Measurements from ENCODE around the gene PARD3. TPM values are rescaled to one million over a fixed set of nuclear protein-coding genes. Genes with fewer than 3 reads are reported as not detected.

PARD3 gene
- total and polyA plus RNA-seq, 4 experiments from 2014 or later, result 0.13 to 0.25 TPM; not detected in 2

GRCh38 chr10:34581801-34582532, 233.1 kb downstream of the PARD3 start:
- Mint-ChIP-seq H3K9me3 (no peaks in the 10 kb centered on the region), H3K27ac (no peak overlapping the region), H3K4me1 (no peaks in the 10 kb centered on the region), H3K27me3 (peaks cover 1 to 3% of the 10 kb centered on the region in 2 donors), H3K36me3 (no peaks in the 10 kb centered on the region), H3K4me3 (no peak overlapping the region)
- H3K4me3 ChIP-seq (ENCODE audit: low read length in 2 of 2), result no peak overlapping the region
- POLR2A ChIA-PET (ENCODE audit: partially characterized antibody), result no interaction called here
- H3K9me3 ChIP-seq (ENCODE audit: control insufficient read depth in 1 of 2, low read length in 2 of 2), result no peaks in the 10 kb centered on the region
- H3K4me1 ChIP-seq (ENCODE audit: insufficient read depth, low read length), result no peaks in the 10 kb centered on the region
- no peaks in the 10 kb centered on the region for H3K36me3 ChIP-seq (ENCODE audit: insufficient read depth, low read length)
- no peak for DNase-seq
- H3K27ac ChIP-seq (ENCODE audit: low read depth, low read length), result no peak overlapping the region
- intact Hi-C loops (cut with micrococcal nuclease), result no loop called here
- CTCF ChIA-PET (ENCODE audit: partially characterized antibody), result no interaction called here
- H3K27me3 ChIP-seq (ENCODE audit: insufficient read depth, low read length), result no peaks in the 10 kb centered on the region

DNA sequence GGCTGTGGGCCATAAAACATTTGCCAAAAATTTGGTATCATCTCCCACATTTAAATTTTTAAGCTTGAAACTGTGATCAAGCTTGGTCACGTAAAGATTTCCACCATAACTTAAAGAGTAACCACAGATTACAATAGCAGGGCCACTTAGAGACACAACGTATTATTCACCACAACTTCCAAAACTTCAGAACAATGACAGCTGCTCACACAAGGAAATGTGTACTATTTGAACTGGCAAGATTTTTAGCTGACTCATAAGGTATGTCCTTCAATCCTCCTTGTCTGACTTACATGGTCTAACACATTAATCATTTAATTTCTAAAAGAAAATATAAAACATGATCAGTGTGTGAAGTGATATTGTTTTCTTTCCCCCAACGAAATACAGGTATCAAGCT, 234.5 kb downstream of the PARD3 start:
- POLR2A ChIA-PET (ENCODE audit: partially characterized antibody), result no interaction called here
- Mint-ChIP-seq H3K27me3 (peaks cover 3 to 6% of the 10 kb centered on the region in 2 donors), H3K36me3 (no peaks in the 10 kb centered on the region), H3K4me3 (no peak overlapping the region), H3K27ac (no peak overlapping the region), H3K9me3 (no peaks in the 10 kb centered on the region), H3K4me1 (no peaks in the 10 kb centered on the region)
- no peaks in the 10 kb centered on the region for H3K36me3 ChIP-seq (ENCODE audit: insufficient read depth, low read length)
- intact Hi-C loops (cut with micrococcal nuclease), result no loop called here
- H3K4me3 ChIP-seq (ENCODE audit: low read length in 2 of 2), result no peak overlapping the region
- H3K4me1 ChIP-seq (ENCODE audit: insufficient read depth, low read length), result no peaks in the 10 kb centered on the region
- DNase-seq, result no peak
- H3K27me3 ChIP-seq (ENCODE audit: insufficient read depth, low read length), result no peaks in the 10 kb centered on the region
- CTCF ChIA-PET (ENCODE audit: partially characterized antibody), result no interaction called here
- H3K27ac ChIP-seq (ENCODE audit: low read depth, low read length), result no peak overlapping the region
- H3K9me3 ChIP-seq (ENCODE audit: control insufficient read depth in 1 of 2, low read length in 2 of 2), result no peaks in the 10 kb centered on the region

- H3K27ac Mint-ChIP-seq, result no peak overlapping the region
- no peak overlapping the region for H3K4me3 Mint-ChIP-seq
- no peaks in the 10 kb centered on the region for H3K27me3 ChIP-seq (ENCODE audit: insufficient read depth, low read length)
- no peak overlapping the region for H3K4me3 ChIP-seq (ENCODE audit: low read length in 2 of 2)
- no peaks in the 10 kb centered on the region for H3K36me3 ChIP-seq (ENCODE audit: insufficient read depth, low read length)
- ChIA-PET POLR2A (ENCODE audit: partially characterized antibody) (no interaction called here), CTCF (ENCODE audit: partially characterized antibody) (no interaction called here)
- no peaks in the 10 kb centered on the region for H3K9me3 Mint-ChIP-seq
- no peak for DNase-seq
- no peaks in the 10 kb centered on the region for H3K9me3 ChIP-seq (ENCODE audit: control insufficient read depth in 1 of 2, low read length in 2 of 2)
- H3K36me3 Mint-ChIP-seq, result no peaks in the 10 kb centered on the region
- intact Hi-C loops (cut with micrococcal nuclease), result no loop called here
- H3K27ac ChIP-seq (ENCODE audit: low read depth, low read length), result no peak overlapping the region
- no peaks in the 10 kb centered on the region for H3K4me1 ChIP-seq (ENCODE audit: insufficient read depth, low read length)
- H3K4me1 Mint-ChIP-seq, result no peaks in the 10 kb centered on the region
- peaks cover 3 to 6% of the 10 kb centered on the region in 2 donors for H3K27me3 Mint-ChIP-seq
Observed at GRCh38 chr10:34580214-34580613, 234.9 kb downstream of the PARD3 start.

GRCh38 chr10:34578468-34578867, 236.6 kb downstream of the PARD3 start:
- Histone ChIP-seq H3K4me1 (ENCODE audit: insufficient read depth, low read length) (no peaks in the 10 kb centered on the region), H3K27me3 (ENCODE audit: insufficient read depth, low read length) (no peaks in the 10 kb centered on the region), H3K9me3 (ENCODE audit: control insufficient read depth in 1 of 2, low read length in 2 of 2) (no peaks in the 10 kb centered on the region), H3K27ac (ENCODE audit: low read depth, low read length) (no peak overlapping the region), H3K36me3 (ENCODE audit: insufficient read depth, low read length) (no peaks in the 10 kb centered on the region), H3K4me3 (ENCODE audit: low read length in 2 of 2) (no peak overlapping the region)
- no peak overlapping the region for H3K27ac Mint-ChIP-seq
- intact Hi-C loops (cut with micrococcal nuclease), result no loop called here
- ChIA-PET CTCF (ENCODE audit: partially characterized antibody) (no interaction called here), POLR2A (ENCODE audit: partially characterized antibody) (no interaction called here)
- no peaks in the 10 kb centered on the region for H3K9me3 Mint-ChIP-seq
- H3K36me3 Mint-ChIP-seq, result no peaks in the 10 kb centered on the region
- no peak overlapping the region for H3K4me3 Mint-ChIP-seq
- H3K27me3 Mint-ChIP-seq, result peaks cover 4 to 5% of the 10 kb centered on the region in 2 donors
- no peaks in the 10 kb centered on the region for H3K4me1 Mint-ChIP-seq
- no peak for DNase-seq

DNA sequence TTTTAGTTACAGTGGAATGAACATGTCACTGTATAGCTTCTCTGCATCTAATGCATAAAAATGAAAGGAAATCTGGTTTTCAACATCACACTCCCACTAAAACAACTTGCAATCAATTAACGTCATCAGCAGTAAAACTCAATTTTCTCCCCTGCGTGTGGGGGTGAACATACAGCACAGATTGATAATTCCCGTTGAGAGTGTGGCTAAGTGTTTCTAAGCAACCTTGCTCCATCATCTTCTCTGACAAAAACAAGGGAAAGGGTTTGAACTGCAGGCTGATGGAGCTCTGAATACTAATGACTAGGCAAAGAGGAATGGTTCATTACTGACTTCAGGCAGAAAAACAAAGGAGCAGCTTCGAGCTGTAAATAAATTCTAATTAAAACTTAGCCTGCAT, 238.3 kb downstream of the PARD3 start:
- intact Hi-C loops (cut with micrococcal nuclease), result no loop called here
- H3K36me3 ChIP-seq (ENCODE audit: insufficient read depth, low read length), result no peaks in the 10 kb centered on the region
- Mint-ChIP-seq H3K4me1 (no peaks in the 10 kb centered on the region), H3K4me3 (no peak overlapping the region), H3K9me3 (no peaks in the 10 kb centered on the region), H3K36me3 (no peaks in the 10 kb centered on the region), H3K27me3 (peaks cover 4 to 5% of the 10 kb centered on the region in 2 donors), H3K27ac (no peak overlapping the region)
- H3K4me3 ChIP-seq (ENCODE audit: low read length in 2 of 2), result no peak overlapping the region
- ChIA-PET POLR2A (ENCODE audit: partially characterized antibody) (no interaction called here), CTCF (ENCODE audit: partially characterized antibody) (no interaction called here)
- H3K4me1 ChIP-seq (ENCODE audit: insufficient read depth, low read length), result no peaks in the 10 kb centered on the region
- DNase-seq, result no peak
- H3K27ac ChIP-seq (ENCODE audit: low read depth, low read length), result no peak overlapping the region
- H3K27me3 ChIP-seq (ENCODE audit: insufficient read depth, low read length), result no peaks in the 10 kb centered on the region
- no peaks in the 10 kb centered on the region for H3K9me3 ChIP-seq (ENCODE audit: control insufficient read depth in 1 of 2, low read length in 2 of 2)

- Histone ChIP-seq H3K9me3 (ENCODE audit: control insufficient read depth in 1 of 2, low read length in 2 of 2) (no peaks in the 10 kb centered on the region), H3K36me3 (ENCODE audit: insufficient read depth, low read length) (no peaks in the 10 kb centered on the region), H3K4me3 (ENCODE audit: low read length in 2 of 2) (no peak overlapping the region), H3K27ac (ENCODE audit: low read depth, low read length) (no peak overlapping the region), H3K27me3 (ENCODE audit: insufficient read depth, low read length) (no peaks in the 10 kb centered on the region), H3K4me1 (ENCODE audit: insufficient read depth, low read length) (no peaks in the 10 kb centered on the region)
- H3K4me3 Mint-ChIP-seq, result no peak overlapping the region
- H3K27ac Mint-ChIP-seq, result no peak overlapping the region
- POLR2A ChIA-PET (ENCODE audit: partially characterized antibody), result no interaction called here
- no peak for DNase-seq
- CTCF ChIA-PET (ENCODE audit: partially characterized antibody), result no interaction called here
- H3K36me3 Mint-ChIP-seq, result no peaks in the 10 kb centered on the region
- intact Hi-C loops (cut with micrococcal nuclease), result no loop called here
- peaks cover 4 to 5% of the 10 kb centered on the region in 2 donors for H3K27me3 Mint-ChIP-seq
- no peaks in the 10 kb centered on the region for H3K4me1 Mint-ChIP-seq
- no peaks in the 10 kb centered on the region for H3K9me3 Mint-ChIP-seq
Observed at GRCh38 chr10:34575882-34576281, 239.2 kb downstream of the PARD3 start.

- no peak overlapping the region for H3K4me3 Mint-ChIP-seq
- H3K27me3 Mint-ChIP-seq, result peaks cover 4 to 5% of the 10 kb centered on the region in 2 donors
- intact Hi-C loops (cut with micrococcal nuclease), result no loop called here
Observed at GRCh38 chr10:34574353-34574934, 240.7 kb downstream of the PARD3 start.

More at GRCh38 chr10:34574353-34574934, 240.7 kb downstream of the PARD3 start:
- Histone ChIP-seq H3K4me1 (ENCODE audit: insufficient read depth, low read length) (no peaks in the 10 kb centered on the region), H3K27me3 (ENCODE audit: insufficient read depth, low read length) (no peaks in the 10 kb centered on the region), H3K9me3 (ENCODE audit: control insufficient read depth in 1 of 2, low read length in 2 of 2) (no peaks in the 10 kb centered on the region), H3K36me3 (ENCODE audit: insufficient read depth, low read length) (no peaks in the 10 kb centered on the region), H3K27ac (ENCODE audit: low read depth, low read length) (no peak overlapping the region), H3K4me3 (ENCODE audit: low read length in 2 of 2) (no peak overlapping the region)
- no peaks in the 10 kb centered on the region for H3K36me3 Mint-ChIP-seq
- no peaks in the 10 kb centered on the region for H3K4me1 Mint-ChIP-seq
- H3K27ac Mint-ChIP-seq, result no peak overlapping the region
- no peak for DNase-seq
- ChIA-PET CTCF (ENCODE audit: partially characterized antibody) (no interaction called here), POLR2A (ENCODE audit: partially characterized antibody) (no interaction called here)
- H3K9me3 Mint-ChIP-seq, result no peaks in the 10 kb centered on the region

All from CD4-positive, alpha-beta memory T cell (primary cell).